8988T (cell line): ENCODE data around the gene PRMT7.

Experiments used
- DNase-seq: peaks from one replicate; pipeline ENCODE4 v3.0.0; 2011

Gene PRMT7

DNA sequence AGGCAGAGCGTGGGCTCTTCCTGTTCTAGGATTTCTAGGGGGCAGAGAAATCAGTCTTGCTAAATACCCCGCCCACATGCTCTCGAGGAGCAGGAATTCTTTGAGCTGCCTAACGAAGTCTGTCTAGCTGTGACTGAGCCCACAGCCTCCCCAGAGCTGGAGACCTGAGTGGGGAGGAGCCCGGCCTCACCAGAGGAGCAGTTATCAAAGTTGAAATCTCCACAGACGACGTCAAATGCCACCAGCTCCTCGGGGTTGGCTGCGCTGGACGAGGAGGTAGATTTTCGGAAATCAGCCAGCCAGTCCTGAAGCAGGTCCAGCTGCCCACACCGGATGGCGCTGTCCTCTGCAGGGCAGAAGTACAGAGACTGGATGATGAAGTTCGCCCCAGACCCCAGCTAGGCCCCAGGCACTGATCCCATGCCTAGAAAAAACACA lies 53.8 kb downstream of the PRMT7 start:
- DNase-seq, result no peak

DNA sequence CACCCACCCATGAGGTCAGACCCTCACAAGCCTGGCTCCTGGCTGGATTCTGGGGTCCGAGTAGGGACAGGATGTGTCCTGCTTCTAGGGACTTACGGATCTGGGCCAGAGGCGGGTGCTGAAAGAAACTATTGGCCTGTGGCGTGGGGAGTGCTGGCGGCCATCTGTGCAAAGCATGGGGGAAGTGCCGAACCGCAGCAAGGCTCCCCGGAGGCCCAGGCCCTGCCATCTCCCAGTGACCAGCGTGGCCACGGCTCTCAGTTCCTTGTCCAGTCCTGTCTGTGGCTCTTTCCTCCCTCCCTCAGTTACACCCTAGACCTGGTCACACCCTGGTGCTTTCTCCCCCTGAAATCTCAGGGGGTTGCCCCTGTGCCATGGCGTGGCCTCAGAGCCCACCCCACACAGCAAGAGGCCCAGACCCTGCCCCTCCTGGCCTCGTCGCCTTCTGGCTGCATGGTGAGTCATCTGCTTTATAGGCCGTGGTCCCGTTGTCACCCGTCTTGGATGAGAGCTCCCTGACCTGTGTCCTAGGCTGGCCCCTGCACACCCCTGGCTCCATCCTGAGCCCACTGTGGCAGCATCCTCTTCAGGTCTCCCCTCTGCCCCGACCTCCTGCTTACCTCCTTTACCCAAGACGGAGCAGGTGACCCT lies 54.5 kb downstream of the PRMT7 start:
- no peak for DNase-seq

DNA sequence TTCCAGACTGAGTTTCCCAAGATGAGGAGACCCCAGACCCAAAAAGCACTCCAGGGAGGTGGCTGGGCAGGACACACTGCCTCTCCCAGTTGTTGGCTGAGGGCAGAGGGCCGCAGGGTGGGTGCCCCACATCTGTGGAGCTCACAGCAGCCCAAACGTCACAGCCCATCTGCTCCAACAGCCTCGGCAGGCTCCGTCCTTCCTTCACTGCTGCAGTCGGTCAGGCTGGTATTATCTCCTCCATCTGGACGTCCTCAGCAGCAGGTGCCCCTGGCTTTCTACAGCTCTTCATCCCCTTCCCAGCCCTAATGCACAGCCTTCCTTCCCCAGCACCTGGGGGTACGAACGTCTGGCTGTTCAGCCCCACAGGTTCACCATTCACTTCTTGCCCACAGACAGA lies 55.2 kb downstream of the PRMT7 start:
- DNase-seq, result no peak

DNA sequence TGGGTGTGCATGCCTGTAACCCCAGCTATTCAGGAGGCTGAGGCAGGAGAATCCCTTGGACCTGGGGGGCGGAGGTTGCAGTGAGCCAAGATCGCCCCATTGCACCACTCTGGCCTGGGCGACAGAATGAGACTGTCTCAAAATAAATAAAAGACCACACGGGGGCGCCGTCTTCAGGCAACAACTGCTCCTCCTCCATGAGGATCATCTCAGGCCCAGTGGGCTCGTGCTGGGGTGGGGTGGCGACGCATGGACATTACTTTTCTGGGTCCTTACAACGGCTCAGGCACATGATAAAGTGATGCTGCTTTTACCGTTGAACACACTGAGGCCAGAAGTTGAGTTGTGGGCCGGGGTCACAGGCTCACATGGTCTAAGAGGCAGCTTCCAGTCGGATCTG lies 56.2 kb downstream of the PRMT7 start:
- peak; percentile 95 for DNase-seq

DNA sequence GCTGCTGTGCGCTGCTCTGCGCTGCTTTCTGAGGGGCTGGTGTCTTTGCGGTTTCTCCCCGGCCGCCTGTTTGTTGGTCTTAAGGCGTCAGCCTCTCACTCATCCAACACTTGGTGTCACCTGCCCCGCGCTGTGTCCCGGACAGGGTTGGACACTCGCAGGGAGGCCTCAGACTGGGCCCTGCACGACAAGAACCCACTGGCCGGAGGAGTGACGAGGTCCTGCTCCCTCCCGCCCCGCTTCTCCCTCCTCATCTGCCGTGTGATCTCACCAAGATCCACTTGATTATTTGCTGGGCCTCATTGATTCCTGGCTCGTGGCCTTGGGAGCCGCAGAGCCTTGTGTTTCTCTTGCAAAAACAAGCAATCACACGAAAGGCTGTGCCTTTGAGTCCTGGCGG lies 56.6 kb downstream of the PRMT7 start:
- DNase-seq, result no peak

DNA sequence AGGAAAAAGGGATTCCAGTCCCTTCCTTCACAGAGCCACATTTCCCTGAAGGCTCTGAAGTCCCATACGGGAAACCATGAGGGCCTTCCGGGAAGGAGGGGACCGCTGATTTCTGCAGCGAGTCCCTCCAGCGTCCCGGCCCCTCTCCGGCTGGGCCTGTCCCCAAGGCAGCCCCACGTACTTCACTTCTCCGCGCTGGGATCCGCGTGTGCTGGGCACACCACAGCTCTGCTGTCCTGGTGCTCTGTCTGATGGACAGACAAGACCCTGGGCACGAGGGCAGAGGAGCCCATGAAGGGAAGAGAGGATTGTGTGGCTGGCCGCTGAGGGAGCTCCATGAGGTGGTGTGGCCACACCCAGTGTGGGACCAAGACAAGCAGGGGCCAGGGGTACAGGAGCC lies 57.1 kb downstream of the PRMT7 start:
- DNase-seq, result no peak

DNA sequence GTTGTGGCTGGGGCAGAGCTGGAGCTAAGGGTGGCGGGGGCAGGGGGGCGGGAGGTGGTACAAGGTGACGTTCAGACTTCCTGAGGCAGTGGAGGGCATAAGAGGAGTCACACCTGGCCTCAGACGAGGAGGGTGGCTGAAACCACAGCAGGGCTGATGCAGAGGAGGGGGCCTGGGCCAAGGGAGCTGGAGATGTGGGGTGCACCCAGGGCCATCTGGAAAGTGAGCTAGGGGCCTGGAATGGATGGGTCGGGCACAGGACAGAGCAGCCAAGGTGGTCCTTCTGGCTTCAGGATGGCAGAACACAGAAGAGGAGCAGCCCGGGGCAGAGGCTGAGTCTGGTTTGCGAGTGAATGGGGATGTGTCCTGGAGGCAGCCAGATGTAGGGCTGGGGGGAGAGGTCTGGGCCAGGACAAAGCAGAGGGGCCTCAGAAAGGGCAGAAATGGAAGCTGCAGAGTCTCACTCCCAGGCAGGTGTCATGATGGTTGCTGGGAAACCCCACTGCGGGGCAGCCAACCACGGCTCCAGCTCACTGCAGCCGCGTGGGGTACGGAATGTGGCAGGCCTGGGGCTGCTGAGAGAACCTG lies 57.6 kb downstream of the PRMT7 start:
- DNase-seq, result no peak

DNA sequence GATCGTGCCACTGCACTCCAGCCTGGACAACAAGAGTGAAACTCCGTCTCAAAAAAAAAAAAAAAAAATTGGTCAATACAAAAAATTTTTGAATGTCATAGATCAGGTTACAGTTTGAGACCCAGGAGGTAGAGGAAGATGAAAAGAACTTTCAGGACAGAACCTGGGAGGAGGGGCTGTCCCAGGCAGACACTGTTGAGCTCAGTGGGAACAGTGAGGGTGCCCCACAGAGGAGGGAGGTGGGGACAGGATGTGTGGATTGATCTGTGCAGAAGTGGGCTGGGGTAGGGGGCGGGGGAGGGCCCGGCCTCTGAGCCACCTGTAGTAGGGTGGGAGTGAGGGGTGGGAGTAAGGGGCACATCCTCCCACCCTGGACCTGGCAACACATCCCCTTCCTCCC lies 58.3 kb downstream of the PRMT7 start:
- DNase-seq, result no peak

DNA sequence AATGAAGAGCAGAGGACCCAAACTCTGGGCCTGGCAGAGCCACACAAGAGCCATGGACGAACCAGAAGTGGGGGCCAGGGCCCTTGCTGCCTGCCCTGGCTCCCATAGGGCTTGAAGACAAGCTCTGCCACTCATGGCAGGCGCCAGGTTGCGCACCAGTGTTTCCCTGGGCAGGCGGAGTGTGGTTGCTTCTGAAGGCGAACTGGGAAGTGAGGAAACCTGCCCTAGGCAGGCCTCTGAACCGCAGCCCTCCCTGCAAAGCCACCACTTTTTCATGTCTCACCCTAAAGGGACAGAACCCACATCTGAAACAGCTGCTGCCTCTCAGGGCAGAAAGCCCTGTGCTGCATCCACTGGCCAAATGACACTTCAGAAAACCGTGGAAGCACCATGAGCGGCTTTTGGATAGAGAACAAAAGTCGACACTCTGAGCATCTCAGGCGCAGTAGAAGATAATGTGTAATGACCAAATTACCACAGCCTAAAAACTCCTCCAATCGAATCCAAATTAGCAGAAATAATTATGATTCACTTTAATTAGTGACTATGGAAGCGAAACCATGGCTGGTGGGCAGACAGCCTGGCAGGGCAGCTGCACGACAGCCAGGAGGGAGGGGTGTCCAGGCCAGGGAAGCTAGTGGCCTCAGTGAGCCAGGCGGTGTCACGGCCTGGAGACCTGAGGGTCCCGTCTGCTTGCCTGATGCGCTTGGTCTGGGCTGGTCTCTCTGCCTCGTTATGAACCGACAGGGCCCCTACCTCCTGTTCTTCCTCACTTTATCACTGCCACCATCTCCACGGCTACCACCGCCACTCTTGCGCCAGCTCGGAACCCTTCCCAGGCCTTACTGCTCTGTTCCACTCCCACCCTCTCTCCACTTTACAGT lies 59.1 kb downstream of the PRMT7 start:
- DNase-seq, result no peak

DNA sequence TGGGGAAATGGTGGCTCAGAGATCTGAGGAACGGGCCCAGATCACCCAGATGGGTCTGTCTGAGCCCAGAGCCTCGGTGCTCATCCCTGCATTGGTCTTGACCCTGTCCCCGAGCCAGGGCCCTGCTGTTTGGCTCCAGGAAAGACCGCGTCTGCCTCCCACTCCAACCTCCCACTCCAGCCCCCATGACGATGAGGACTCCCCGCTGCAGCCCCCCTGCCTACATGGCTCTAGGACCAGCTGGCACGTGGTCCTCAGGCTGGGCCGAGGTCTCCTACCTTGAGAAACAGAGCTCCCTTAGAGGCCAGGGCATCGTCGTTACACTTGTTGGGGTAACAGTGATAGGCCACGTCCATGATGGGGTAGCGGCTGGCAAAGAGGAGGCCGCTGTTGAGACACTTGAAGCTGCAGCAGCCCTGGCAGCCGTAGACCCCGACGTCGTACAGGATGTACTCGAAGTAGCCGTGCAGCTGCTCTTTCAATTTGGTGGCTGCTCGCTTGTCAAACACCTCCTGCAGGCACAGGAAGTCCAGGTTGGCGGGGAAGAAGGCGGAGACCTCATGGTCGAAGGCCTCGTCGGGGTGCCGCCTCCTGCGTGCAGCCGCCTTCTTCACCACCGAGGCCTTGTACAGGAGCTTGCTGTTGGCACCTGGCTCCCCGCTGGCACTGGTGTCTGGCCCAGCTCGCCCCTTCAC lies 59.9 kb downstream of the PRMT7 start:
- DNase-seq, result no peak

DNA sequence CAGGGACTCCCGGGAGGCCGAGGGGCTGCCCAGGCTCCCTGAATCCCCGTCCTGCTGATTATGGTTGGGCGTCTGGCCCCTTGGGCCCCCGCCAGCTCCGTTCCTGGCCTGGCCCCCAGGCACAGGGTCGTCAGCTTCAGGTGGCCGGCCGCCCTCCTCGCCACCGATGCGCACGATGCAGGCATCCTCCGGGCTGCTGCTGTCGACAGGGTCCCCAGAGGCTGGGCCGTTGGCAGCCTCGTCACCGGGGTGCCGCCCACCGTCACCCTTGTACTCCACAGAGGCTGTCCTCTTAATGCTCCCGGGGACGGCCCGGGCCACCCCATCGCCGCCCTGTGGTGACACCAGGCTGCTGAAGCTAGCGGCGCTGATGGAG lies 60.4 kb downstream of the PRMT7 start:
- no peak for DNase-seq

DNA sequence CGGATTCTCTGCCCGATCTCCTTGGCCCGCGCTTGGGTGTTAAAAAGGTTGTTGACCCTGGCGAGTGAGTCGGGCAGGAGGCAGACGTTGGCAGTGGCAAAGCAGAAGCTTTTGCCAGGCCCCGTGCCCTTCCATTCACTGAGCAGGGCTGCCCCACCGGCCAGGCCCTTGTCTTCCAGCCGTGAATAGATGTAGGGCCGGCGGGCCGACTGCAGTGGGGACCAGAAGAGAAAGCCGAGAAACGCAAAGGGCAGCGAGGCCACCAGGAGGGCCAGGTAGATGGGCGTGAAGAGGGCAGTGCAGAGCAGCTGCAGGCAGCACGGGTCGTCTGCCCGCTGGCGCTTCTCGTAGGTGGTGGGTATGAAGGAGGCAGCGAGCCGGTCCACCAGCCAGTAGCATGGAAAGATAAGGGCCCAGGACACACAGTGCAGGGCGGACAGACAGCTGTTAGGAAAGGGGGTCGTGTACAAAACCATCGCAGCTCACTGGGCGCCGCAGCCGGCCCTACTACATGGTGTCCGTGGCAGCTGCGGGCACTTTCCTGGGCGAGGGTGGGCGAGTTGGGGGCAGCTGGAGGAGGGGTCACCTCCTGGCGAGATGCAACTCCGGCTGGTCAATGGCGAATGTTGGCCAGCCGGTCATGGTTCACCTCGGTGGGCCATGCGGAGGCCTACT lies 61.0 kb downstream of the PRMT7 start:
- DNase-seq, result no peak

DNA sequence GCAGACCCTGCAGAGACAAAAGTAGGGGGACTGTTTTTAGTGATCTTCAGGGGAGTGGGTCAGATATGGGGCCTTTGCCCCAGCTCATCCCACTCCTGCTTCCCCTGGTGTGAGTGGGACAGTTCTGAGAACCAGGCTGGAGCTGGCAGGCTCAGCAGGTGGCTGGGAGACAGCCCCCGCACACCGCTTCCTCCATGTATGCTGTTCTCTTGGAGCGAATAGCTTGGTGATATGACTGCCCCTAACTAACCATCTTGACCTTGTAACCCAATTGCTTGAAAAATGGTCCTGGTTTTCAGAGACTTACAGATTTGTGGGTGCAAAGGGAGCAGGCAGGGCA lies 61.5 kb downstream of the PRMT7 start:
- no peak for DNase-seq

DNA sequence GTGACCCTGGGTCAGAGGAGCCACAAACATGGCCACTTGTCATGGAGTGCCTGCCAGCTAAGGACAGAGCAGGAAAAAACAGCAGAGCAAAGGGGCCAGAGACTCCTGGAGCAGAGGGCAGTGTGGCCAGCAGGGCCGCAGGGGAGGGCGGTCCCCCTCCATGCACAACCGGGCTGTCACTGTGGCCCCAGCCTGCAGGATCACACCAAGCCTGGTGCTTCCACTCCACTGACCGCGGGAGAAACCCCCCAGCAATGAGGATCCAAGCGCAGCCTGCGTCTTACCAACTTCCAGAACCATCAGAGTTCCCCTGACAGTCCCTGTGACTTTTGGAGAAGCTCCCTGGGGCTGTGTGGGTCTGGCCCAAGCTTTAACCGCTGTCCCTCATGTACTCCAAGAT lies 62.0 kb downstream of the PRMT7 start:
- DNase-seq, result no peak

DNA sequence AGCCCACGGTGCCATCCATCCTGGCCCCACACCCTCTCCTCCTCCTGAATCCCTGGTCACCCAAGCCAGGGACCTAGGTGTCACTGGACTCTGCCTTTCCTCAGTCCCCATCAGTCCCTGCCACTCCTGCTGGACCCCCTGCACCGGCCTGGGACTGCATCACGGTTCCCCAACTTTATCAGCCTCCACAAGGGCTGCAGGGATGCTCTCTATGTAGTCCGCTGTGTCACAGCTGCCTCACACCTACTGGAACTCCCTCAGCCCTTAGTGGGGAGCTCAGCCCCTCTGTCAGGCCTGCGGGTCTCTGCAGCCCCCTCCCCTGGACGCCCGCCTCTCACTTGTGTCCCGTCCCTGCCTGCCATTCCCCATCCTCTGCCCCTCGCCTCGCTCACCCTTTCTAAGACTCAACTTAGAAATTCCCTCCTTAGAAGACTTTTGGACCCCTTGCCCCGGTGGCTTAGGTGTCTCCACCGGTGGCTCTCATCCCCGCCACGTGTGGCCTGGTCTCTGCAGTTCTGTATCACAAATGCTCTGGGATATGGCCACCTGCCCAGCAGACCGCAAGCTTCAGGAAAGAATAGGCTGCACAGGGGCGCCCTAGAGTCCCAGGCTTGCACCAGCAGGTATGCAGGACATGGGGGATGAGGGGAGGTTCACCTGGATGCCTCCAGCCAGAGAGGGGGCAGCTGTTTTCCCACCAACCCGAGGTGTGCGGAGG lies 62.9 kb downstream of the PRMT7 start:
- no peak for DNase-seq

DNA sequence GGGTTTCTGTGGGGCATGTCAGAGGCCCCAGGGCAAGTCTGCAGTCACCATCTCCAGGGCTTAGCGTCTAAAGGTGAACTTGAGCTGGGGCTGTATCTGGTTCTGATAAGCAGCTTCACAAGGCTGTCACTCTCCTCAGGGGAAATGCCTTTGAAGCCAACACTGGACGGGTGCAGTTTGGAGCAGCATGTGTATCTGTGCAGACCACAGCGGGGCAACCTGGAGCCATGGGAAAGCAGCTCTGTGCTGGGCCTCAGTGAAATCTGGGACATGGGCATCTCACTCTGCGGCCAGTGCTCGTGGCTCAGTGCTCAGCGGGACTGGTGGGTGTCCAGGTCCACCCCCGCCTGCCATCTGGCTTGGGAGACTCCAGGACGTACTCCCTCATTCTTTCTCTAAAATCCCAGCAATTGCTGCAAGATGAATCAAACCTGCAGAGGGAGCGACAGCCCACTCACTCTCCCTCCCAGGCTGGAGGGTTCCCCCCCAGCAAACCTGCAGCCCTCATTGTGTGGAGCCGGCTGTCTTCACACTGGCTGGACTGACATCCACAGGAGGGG lies 63.5 kb downstream of the PRMT7 start:
- no peak for DNase-seq

DNA sequence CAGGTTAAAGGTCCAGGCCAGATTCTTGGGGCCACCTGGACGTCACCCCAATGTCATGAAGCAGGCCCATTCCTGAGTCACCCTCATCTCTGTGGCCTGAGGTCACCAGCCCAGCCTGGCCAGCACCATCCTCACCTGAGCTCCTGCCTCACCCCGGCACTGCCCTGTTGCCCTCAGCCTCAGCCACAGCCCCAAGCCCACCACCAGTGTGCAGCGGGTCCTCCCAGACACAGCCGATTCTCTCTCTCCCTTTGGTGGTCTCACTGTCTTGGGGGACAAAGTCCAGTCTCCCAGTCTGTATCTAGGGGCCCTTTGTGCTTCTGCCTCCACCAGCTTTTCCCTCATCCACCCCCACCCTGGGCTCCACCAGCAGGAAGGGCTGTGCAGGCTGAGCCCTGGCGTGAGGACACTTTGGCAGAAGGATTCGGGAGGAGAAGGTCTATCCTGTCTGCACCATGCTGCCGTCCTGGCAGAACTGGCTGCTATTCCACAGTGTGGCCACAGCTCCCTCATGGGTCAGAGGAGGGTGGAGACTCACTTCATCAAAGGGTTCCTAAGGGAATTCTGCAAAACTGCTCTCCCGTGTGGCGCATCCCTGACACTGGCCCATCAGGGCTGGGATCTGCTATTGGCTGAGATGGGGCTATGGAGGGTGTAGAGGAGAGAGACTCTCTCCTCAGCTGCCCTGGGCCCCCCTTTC lies 64.3 kb downstream of the PRMT7 start:
- no peak for DNase-seq

DNA sequence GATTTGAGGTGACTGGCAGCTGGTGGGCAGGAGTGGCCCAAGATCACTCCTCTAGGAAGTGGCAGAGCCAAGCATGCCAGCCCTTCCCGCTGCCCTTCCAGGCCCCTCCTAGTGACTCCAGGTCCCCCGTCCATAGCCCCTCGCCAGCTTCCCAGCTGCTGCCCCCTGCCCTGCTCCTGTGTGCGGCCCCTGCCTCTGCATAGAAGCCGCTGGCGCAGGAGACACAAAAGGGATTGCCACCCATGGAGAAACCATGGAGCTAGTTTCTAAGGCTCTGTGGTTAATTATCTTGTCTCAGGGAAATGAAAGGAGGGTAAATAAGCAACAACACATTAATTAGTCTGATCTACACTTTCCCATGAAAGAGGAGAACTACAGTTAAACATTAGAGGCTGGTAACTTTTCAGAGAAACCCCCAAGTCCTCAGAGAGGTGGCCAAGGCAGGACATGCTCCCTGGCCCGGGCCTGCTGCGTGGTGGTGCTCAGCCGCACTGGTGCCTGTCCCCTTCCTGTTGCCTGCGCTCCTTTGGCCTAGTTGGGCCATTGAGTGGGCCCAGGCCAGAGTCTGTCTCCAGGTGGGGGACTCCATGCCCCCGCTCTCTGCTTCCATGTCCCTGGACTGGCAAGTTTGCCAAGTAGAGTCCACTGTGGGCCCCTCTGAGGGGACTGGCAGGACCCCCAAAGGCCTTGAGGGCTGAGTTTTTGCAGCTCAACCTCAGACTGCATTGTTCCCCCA lies 65.2 kb downstream of the PRMT7 start:
- DNase-seq, result no peak

DNA sequence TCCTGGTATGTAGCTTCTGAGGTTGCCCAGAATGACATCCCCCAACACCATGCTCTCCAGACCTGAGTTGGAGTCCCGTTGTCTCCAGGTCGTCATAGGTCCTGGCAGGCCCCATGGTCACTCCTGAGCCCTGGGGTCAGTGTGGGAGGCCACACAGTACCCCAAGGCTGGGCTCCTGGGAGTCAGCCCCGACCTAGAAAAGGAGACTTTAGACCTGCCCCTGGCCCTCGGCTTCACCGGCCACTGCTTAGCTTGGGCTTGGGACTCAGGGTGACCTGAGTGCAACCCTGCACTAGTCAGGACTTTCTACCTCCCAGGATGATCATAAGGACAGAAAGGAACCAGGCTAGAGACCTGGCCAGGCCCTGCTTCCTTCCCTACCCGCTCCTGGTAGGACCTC lies 65.8 kb downstream of the PRMT7 start:
- no peak for DNase-seq

DNA sequence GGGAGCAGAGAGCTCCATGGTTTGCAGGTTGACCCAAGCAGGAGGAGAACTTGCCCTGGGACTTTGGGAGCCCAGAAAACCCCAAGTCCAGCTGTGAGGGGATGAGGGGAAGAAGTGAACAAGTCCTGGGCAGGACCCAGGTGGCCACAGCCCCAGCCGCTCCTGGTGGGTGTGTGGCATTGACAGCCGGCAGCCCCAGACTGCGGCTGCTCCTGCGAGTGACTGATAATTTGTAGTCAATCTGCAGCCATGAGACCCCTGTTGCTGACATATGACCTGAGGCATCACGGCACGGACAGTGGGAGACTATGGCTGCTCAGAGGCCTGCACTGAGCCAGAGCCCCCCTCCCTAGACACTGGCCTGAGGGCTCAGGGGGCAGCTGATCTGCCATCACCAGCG lies 66.4 kb downstream of the PRMT7 start:
- no peak for DNase-seq
